Testis (tissue), 3 donors: ENCODE results near the gene STON2. TPM values are rescaled to one million over a fixed set of nuclear protein-coding genes. Genes with fewer than 3 reads are reported as not detected.

Experiments used
- DNase-seq: peaks from one replicate; pipeline ENCODE4 v3.0.0-alpha.2; 2019
- H3K27ac ChIP-seq, 2 donors: fragments of 200-600 bp; sonication (generic); one replicate each; pipeline ENCODE4 v1.5.1; 2019
- H3K27me3 ChIP-seq: fragments of 200-600 bp; sonication (generic); one replicate; pipeline ENCODE4 v1.5.1; 2019
- H3K36me3 ChIP-seq: fragments of 200-600 bp; sonication (generic); one replicate; pipeline ENCODE4 v1.5.1; 2017; ENCODE audit warnings: low read depth; ENCODE audit errors: missing control alignments
- H3K4me1 ChIP-seq: fragments of 200-600 bp; sonication (generic); one replicate; pipeline ENCODE4 v1.5.1; 2019
- H3K4me3 ChIP-seq, 2 donors: fragments of 200-600 bp; sonication (generic); one replicate each; pipeline ENCODE4 v1.5.1; 2017 to 2019
- H3K9me3 ChIP-seq: fragments of 200-600 bp; sonication (generic); one replicate; pipeline ENCODE4 v1.5.1; 2017
- CTCF ChIP-seq, 3 experiments: fragments of 450-650 bp in 2 of 3; fragments of 200-600 bp in 1 of 3; sonication (generic) in 1 of 3; IDR thresholded peaks; one replicate each; pipeline ENCODE4 v1.5.1; 2016 to 2019; ENCODE audit warnings: antibody characterized with exemption in 3 of 3, mild to moderate bottlenecking in 2 of 3, moderate library complexity in 1 of 3
- POLR2A ChIP-seq: fragments of 450-650 bp; IDR thresholded peaks from one replicate; pipeline ENCODE4 v1.6.1; 2017; ENCODE audit warnings: antibody characterized with exemption, mild to moderate bottlenecking, moderate library complexity
- WGBS, 2 donors: methylation state at CpG; one replicate each; pipeline ENCODE4 v1.1.5; 2018; 5-methylcytosine and 5-hydroxymethylcytosine counted together
- intact Hi-C: fragments of 100-400 bp; cut with DNase I; formaldehyde crosslinking; loops from one replicate; pipeline ENCODE4 v1.15.1; 2023; ENCODE audit warnings: low total_unique reads
- polyA plus RNA-seq: library from polyadenylated mRNA; stranded (reverse); fragments of 350-450 nt; fragmentation: Illumina TruSeq; extraction: RNeasy Lipid Tissue Mini Kit (QIAGEN cat#74804); gene quantifications from one replicate; pipeline ENCODE4 v1.2.3, GENCODE V29; 2014; ENCODE audit warnings: low read depth, low replicate concordance; ENCODE audit not compliant: insufficient read depth
- total RNA-seq, 2 donors: library from RNA; depleted of rRNA; stranded (reverse); fragments of >200 nt; gene quantifications; one replicate each; pipeline ENCODE4 v1.2.3, GENCODE V29; 2016

The STON2 gene
- total and polyA plus RNA-seq, 3 donors from 2014 or later = 8.3 to 38.5 (median 22.8) TPM

GRCh38 chr14:81314443-81315175 is 85.5 kb downstream of the STON2 start:
- Histone ChIP-seq H3K36me3 (no peaks in the 10 kb centered on the region), H3K27ac (no peak overlapping the region), H3K27me3 (no peaks in the 10 kb centered on the region), H3K4me1 (no peaks in the 10 kb centered on the region), H3K9me3 (no peaks in the 10 kb centered on the region), H3K4me3 (no peak overlapping the region)
- WGBS, 2 donors = 82 to 86% methylated on average over 4 of the region's 4 CpGs
- intact Hi-C loops = no loop called here
- no peak for DNase-seq
- no peak for TF ChIP-seq CTCF (IDR thresholded peaks at IDR 0.05)
- no peak for TF ChIP-seq POLR2A

GRCh38 chr14:81313775-81314429 is 86.2 kb downstream of the STON2 start:
- DNase-seq = no peak
- Histone ChIP-seq H3K4me1 (no peaks in the 10 kb centered on the region), H3K36me3 (no peaks in the 10 kb centered on the region), H3K4me3 (no peak overlapping the region), H3K9me3 (no peaks in the 10 kb centered on the region), H3K27me3 (no peaks in the 10 kb centered on the region), H3K27ac (no peak overlapping the region)
- intact Hi-C loops = no loop called here
- 85 to 92% methylated on average over 3 of the region's 3 CpGs for WGBS, 2 donors
- TF ChIP-seq CTCF (IDR thresholded peaks at IDR 0.05) (no peak), POLR2A (no peak)

- H3K4me3 ChIP-seq = no peak overlapping the region
- intact Hi-C loops = no loop called here
- no peaks in the 10 kb centered on the region for H3K36me3 ChIP-seq
- H3K27ac ChIP-seq = no peak overlapping the region
- DNase-seq = no peak
- WGBS, 2 donors = 79 to 81% methylated on average over 7 of the region's 7 CpGs
- TF ChIP-seq CTCF (IDR thresholded peaks at IDR 0.05) (no peak), POLR2A (no peak)
- H3K9me3 ChIP-seq = no peaks in the 10 kb centered on the region
- H3K27me3 ChIP-seq = no peaks in the 10 kb centered on the region
- H3K4me1 ChIP-seq = no peaks in the 10 kb centered on the region
Observed at GRCh38 chr14:81313200-81313599, 86.9 kb downstream of the STON2 start.

GRCh38 chr14:81312289-81312876 is 87.7 kb downstream of the STON2 start:
- H3K4me3 ChIP-seq = no peak overlapping the region
- no peaks in the 10 kb centered on the region for H3K27me3 ChIP-seq
- H3K27ac ChIP-seq = no peak overlapping the region
- H3K4me1 ChIP-seq = no peaks in the 10 kb centered on the region
- no peak for TF ChIP-seq CTCF (IDR thresholded peaks at IDR 0.05)
- TF ChIP-seq POLR2A = no peak
- no peak for DNase-seq
- intact Hi-C loops = no loop called here
- no peaks in the 10 kb centered on the region for H3K9me3 ChIP-seq
- 85 to 88% methylated on average over 3 of the region's 3 CpGs for WGBS, 2 donors
- no peaks in the 10 kb centered on the region for H3K36me3 ChIP-seq
